HL-60/S4 (cell line): ENCODE results near the gene NKIRAS1.
"Not testable (repeated sequence)": the region's sequence is repeated elsewhere in the genome, so short reads cannot be mapped to it uniquely, and the experiment has no call there.

ENCODE experiments used
- in situ Hi-C: fragments of 300-500 bp; cut with MboI; formaldehyde crosslinking; loops from 2 replicates; pipeline ENCODE4 v1.14.3; 2022; ENCODE audit warnings: low sequenced_read_pairs

NKIRAS1 gene

DNA sequence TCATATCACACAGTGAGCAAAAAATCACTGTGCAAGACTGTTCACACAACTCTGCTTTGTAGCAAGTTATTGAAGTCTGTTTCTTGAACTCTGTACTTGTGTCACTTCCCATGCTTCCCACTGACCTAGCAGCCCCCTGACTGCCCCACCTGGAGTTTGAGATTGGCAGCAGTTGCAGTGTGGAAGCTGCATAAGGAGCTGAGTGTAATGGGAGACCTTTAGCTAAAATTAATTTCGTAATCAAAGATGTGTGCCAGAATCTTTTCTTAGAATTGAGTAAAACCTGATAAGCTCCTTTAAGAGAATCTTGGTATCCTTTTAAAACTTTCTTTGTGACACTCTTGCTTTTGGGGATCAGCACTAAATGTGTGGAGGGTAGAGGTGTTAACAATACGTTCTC is 42.8 kb downstream of the NKIRAS1 start:
- in situ Hi-C loops: no loop called here

DNA sequence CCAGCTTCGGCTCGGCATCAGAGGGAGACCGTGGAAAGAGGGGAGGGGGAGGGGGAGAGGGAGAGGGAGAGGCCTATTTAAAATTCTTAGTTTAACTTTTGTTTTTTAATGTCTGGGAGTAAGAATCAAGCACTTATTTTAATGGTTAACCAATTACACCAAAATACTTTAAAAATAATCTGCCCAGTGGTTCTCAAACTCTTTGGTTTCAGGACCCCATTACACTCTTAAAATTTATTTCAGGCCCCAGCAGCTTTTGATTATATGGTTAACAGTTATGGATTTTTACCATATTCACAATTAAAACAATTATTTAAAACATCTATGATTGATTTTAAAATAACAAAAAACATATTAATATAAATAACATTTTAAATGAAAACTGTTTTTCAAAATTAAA is 44.5 kb downstream of the NKIRAS1 start:
- in situ Hi-C loops: no loop called here

DNA sequence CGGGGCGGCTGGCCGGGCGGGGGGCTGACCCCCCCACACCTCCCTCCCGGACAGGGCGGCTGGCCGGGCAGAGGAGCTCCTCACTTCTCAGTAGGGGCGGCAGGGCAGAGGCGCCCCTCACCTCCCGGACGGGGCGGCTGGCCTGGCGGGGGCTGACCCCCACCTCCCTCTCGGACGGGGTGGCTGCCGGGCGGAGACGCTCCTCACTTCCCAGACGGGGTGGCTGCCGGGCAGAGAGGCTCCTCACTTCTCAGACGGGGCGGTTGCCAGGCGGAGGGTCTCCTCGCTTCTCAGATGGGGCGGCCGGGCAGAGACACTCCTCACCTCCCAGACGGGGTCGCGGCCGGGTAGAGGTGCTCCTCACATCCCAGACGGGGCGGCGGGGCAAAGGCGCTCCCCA is 45.4 kb downstream of the NKIRAS1 start:
- in situ Hi-C loops: not testable (repeated sequence)

DNA sequence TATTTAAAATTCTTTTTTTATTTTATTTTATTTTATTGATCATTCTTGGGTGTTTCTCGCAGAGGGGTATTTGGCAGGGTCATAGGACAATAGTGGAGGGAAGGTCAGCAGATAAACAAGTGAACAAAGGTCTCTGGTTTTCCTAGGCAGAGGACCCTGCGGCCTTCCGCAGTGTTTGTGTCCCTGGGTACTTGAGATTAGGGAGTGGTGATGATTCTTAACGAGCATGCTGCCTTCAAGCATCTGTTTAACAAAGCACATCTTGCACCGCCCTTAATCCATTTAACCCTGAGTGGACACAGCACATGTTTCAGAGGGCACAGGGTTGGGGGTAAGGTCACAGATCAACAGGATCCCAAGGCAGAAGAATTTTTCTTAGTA is 46.1 kb downstream of the NKIRAS1 start:
- in situ Hi-C loops: not testable (repeated sequence)

DNA sequence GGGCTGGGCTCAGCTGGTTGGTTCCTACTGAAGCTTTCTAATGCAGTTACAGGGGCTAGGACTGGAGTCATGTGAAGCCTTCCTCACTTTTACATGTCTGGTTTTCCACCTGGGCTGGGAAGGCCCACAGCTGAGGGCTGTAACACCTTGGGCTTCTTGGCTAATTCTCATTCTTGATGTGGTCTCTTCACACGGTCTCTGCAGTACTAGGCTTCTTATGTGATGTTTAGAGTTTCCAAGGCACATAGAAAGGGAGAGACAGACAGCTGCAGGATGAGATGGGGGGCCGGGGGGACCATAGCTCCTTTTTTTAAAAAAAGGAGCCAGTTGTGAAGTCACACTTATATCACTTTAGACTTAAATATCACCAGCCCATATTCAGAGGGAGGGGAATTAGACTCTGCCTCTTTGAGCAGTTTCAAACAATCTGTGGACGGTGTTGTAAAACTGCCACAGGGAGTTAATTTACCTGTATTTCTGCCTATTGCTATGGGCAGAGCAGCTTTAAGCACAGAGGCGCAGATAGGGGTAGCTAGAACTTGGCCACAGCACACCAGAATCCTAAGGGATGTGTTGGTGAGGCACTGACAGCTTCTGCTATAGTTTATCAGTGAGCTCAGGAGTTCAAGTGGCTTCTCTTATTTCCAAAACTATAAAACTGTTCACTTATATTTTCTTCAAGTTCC is 46.7 kb downstream of the NKIRAS1 start:
- in situ Hi-C loops: no loop called here

- in situ Hi-C loops: no loop called here
Observed at GRCh38 chr3:23867838-23868237, 49.0 kb downstream of the NKIRAS1 start.

- in situ Hi-C loops: no loop called here
Observed at GRCh38 chr3:23867400-23867799, 49.4 kb downstream of the NKIRAS1 start.

DNA sequence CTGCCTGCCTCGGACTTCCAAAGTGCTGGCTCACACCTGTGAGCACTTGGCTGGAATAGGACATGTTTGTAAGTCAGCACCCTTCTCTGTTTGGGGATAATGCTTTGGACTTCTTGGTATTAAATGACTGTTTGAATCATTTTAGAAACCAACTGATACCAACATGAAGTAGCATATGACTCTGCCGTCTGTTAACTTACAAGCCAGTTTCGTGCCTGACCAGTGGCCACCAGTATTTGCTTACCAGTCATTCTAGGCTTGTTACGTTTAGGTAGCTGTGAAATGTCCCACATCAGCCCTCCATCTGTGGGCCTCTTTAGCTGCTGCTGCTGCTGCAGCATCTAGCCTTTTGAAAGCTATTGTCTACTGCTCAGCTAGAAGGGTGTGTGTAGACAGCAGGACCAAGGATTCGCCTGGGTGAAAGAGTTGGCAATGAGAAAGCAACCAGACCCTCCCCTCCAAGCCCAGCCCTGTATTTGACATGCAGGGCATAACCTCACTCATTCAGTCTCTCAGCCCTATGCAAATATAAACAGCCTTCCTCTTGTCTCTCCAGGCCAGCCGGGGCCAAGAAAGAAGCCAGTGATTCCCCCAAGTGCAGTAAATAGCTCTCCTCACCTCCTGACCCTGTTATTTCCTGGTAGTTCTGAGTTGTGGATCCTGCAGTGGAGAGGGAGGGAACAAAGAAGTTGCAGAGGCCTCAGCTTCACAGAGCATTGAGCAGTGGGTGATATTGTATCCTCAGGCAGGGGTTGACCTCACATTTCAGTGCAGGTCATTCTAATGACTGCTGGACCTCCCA is 51.0 kb downstream of the NKIRAS1 start:
- in situ Hi-C loops: no loop called here

- in situ Hi-C loops: no loop called here
Observed at GRCh38 chr3:23864931-23865330, 51.9 kb downstream of the NKIRAS1 start.

GRCh38 chr3:23863060-23863459 is 53.7 kb downstream of the NKIRAS1 start:
- in situ Hi-C loops: no loop called here

DNA sequence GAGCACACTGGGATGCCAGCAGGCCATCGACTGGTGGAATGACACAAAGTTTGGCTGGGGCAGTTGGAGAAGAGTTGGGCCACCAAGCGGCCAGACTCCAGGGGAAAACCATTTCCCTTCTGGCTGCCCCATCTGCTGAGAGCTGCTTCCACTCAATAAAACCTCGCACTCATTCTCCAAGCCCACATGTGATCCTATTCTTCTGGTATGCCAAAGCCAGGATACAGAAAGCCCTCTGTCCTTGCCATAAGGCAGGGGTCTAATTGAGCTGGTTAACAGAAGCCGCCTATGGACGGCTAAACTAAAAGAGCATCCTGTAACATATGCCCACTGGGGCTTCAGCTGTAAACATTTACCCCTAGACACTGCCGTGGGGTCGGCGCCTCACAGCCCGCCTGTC is 55.1 kb downstream of the NKIRAS1 start:
- in situ Hi-C loops: no loop called here

DNA sequence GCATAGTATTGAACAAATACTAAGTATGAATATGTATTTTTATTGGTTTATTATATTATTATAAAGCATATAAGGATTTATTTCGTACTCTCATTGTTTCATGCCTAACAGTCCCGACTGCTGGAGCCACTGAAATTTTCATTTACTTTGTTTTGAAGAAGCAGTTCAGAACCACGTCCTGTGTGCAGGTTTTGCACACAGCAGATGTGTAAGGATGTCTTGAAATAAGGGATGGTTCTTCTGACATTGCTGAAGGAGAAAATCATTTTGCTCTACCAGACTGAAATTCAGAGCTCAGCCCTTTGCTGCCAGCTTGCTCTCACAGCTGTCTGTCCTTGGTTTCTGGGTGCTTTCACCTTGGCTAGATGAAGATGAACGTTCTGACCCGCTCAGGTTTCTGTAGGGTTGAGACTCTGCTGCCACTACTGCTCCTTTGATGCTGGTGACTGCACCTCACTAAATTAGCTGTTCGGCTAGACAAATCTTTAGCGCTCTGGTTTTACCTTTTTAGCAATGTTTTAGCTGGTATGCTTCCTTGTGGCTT is 56.9 kb downstream of the NKIRAS1 start:
- in situ Hi-C loops: no loop called here

DNA sequence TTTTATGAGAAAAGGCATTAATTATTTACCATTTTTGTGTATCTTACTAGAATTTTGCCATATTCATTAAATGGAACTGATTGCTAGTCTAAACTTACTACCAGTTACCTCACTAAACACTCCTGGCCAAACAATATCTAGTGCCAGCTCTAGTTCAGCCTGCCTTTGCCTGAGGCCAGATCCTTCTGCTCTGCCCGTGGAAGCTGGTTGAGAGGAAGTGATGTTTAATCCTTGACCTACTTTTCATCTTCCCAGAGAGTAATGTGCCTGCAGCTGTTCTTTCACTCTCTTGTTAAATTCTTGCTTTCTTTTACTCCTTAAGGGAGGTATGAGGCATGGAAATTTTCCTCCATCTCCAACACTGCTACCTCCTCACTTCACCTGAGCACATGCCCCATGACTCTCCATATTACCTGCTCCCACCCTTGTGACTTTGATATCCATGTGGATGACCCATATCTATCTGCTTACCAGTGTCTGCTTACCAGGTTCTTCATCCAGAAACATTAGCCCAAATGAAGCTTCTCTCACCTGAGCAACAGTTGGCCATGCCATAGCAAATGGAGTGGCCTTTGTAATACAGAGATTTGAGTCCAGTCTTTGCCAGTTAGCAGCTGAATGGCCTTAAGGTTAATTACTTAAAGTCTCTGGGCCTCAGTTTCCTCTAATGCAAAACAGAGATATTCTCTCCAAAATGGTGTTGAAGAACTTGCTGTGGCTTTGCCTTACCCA is 57.6 kb downstream of the NKIRAS1 start:
- in situ Hi-C loops: no loop called here

DNA sequence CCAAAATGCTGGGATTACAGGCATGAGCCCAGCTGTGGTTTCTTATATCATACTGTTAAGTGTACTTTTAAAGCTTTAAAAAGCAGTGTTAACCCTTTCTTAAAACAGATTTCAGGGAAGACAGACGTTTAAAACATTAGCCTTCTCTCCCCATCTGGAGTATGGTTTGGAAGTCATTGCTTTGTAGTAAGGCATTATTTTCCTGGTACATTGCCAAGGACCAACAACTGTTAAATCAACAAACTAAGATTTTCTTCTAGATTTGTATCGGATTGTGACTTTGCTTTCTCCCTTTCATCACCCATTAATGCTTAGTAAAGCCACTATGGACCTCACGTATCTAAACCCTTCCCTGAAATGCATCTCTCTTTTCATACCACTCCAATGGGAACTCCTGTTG is 60.5 kb downstream of the NKIRAS1 start:
- in situ Hi-C loops: no loop called here

DNA sequence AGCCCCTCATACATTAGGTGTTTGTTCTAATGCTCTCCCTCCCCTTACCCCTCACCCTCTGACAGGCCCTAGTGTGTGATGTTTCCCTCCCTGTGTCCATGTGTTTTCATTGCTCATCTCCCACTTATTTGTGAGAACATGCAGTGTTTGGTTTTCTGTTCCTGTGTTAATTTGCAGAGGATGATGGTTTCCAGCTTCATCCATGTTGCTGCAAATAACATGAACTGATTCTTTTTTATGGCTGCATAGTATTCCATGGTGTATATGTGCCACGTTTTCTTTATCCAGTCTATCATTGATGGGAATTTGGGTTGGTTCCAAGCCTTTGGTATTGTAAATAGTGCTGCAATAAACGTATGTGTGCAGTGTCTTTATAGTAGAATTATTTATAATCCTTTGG is 67.3 kb downstream of the NKIRAS1 start:
- in situ Hi-C loops: not testable (repeated sequence)

- in situ Hi-C loops: no loop called here
Observed at GRCh38 chr3:23845326-23846216, 71.2 kb downstream of the NKIRAS1 start.

GRCh38 chr3:23843869-23844268 is 72.9 kb downstream of the NKIRAS1 start:
- in situ Hi-C loops: no loop called here
